OCI-LY7 (cell line): ENCODE measurements around the gene RORC. TPM values are rescaled to one million over a fixed set of nuclear protein-coding genes. Genes with fewer than 3 reads are reported as not detected.

Experiments
- BruUV-seq: library from RNA; stranded (reverse); fragments of 400-500 nt; replicated peaks from 2 replicates; lab custom pipeline; 2021; lab: Mats Ljungman, UMichigan
- CTCF ChIA-PET: fragments of 300-600 bp; sonication (Branson Sonifier 250); formaldehyde crosslinking; loops from one replicate; lab custom pipeline; 2022; ENCODE audit warnings: antibody characterized with exemption; ENCODE audit not compliant: unreplicated experiment; lab: Charles Lee
- POLR2A ChIA-PET: fragments of 300-600 bp; sonication (Branson Sonifier 250); formaldehyde crosslinking; loops from one replicate; lab custom pipeline; 2022; ENCODE audit warnings: antibody characterized with exemption; lab: Charles Lee
- DNase-seq: peaks from one replicate; pipeline ENCODE4 v3.0.0-alpha.2; 2015; ENCODE audit warnings: low spot score
- H2AFZ ChIP-seq: fragments of 200-600 bp; sonication (generic), shearing (Covaris generic); 2 replicates; pipeline ENCODE4 v1.6.1; 2014; ENCODE audit warnings: mild to moderate bottlenecking, antibody characterized with exemption, low read length, moderate library complexity
- H3K27ac ChIP-seq: fragments of 200-600 bp; sonication (generic); 2 replicates; pipeline ENCODE4 v1.5.1; 2014; ENCODE audit warnings: mixed run types, low read depth, mild to moderate bottlenecking, moderate library complexity, low read length, inconsistent platforms; ENCODE audit not compliant: poor library complexity, severe bottlenecking
- H3K36me3 ChIP-seq: fragments of 200-600 bp; sonication (generic); 2 replicates; pipeline ENCODE4 v1.6.1; 2014; ENCODE audit warnings: mild to moderate bottlenecking, antibody characterized with exemption, low read length, moderate library complexity, mixed read lengths; ENCODE audit not compliant: insufficient read depth
- H3K4me1 ChIP-seq: fragments of 200-600 bp; sonication (generic); 2 replicates; pipeline ENCODE4 v1.5.1; 2014; ENCODE audit warnings: mild to moderate bottlenecking, low read length; ENCODE audit not compliant: insufficient read depth, poor library complexity, severe bottlenecking
- H3K4me2 ChIP-seq: fragments of 200-600 bp; sonication (generic); 2 replicates; pipeline ENCODE4 v1.6.1; 2014; ENCODE audit warnings: mild to moderate bottlenecking, low read length
- H3K4me3 ChIP-seq: fragments of 200-600 bp; sonication (generic); 2 replicates; pipeline ENCODE4 v1.5.1; 2014; ENCODE audit warnings: mild to moderate bottlenecking, low read depth, low read length; ENCODE audit not compliant: poor library complexity, severe bottlenecking
- H3K79me2 ChIP-seq: fragments of 200-600 bp; sonication (generic); 2 replicates; pipeline ENCODE4 v1.6.1; 2016; ENCODE audit warnings: low read depth, mild to moderate bottlenecking, low read length, moderate library complexity, mixed read lengths; ENCODE audit not compliant: insufficient read depth
- H3K9me2 ChIP-seq: fragments of 200-600 bp; sonication (generic); 2 replicates; pipeline ENCODE4 v1.6.1; 2016; ENCODE audit warnings: mild to moderate bottlenecking, low read length, mixed read lengths; ENCODE audit not compliant: insufficient read depth
- H3K9me3 ChIP-seq: fragments of 200-600 bp; sonication (generic); 2 replicates; pipeline ENCODE4 v1.6.1; 2014; ENCODE audit warnings: mild to moderate bottlenecking, mixed run types, low read length, mixed read lengths
- H4K20me1 ChIP-seq: fragments of 200-600 bp; sonication (generic); 2 replicates; pipeline ENCODE4 v1.6.1; 2014; ENCODE audit warnings: mild to moderate bottlenecking, antibody characterized with exemption, low read length, moderate library complexity, mixed read lengths; ENCODE audit not compliant: insufficient read depth
- CTCF ChIP-seq: fragments of 200-600 bp; sonication (generic); conservative IDR thresholded peaks from 2 replicates; pipeline ENCODE4 v1.5.1; 2014; ENCODE audit warnings: mild to moderate bottlenecking, antibody characterized with exemption, low read length, moderate library complexity, mixed read lengths
- EZH2phosphoT487 ChIP-seq: fragments of 200-600 bp; sonication (generic); IDR thresholded peaks from 2 replicates; pipeline ENCODE4 v1.6.1; 2018; ENCODE audit warnings: low read depth, borderline replicate concordance, mild to moderate bottlenecking, mixed run types, antibody characterized with exemption, low read length, moderate library complexity, mixed read lengths
- intact Hi-C: fragments of 100-400 bp; cut with micrococcal nuclease; formaldehyde crosslinking; loops from one replicate; pipeline ENCODE4 v1.10.0; 2022; ENCODE audit not compliant: unreplicated experiment
- total RNA-seq, 2 experiments: library from RNA; depleted of rRNA in 1 of 2; stranded (reverse); fragments of >200 nt in 1 of 2; shearing (Covaris generic) in 1 of 2; gene quantifications; 2 replicates each; pipeline ENCODE4 v1.2.3, GENCODE V29; 2014 to 2022

Gene RORC
- total RNA-seq, 2 experiments from 2014 or later = not detected

GRCh38 chr1:151867765-151868411 is 36.3 kb upstream of the RORC start:
- Histone ChIP-seq H3K9me2 (no peaks in the 10 kb centered on the region), H3K4me2 (no peak overlapping the region), H3K27ac (no peak overlapping the region), H3K36me3 (no peaks in the 10 kb centered on the region), H3K79me2 (no peaks in the 10 kb centered on the region), H2AFZ (no peak overlapping the region), H4K20me1 (no peaks in the 10 kb centered on the region), H3K9me3 (no peaks in the 10 kb centered on the region), H3K4me3 (no peak overlapping the region), H3K4me1 (no peaks in the 10 kb centered on the region)
- no TSS peak for BruUV-seq
- POLR2A ChIA-PET = no interaction called here
- intact Hi-C loops = no loop called here
- no peak for DNase-seq
- CTCF ChIA-PET = no interaction called here
- TF ChIP-seq EZH2phosphoT487 = no peak
- TF ChIP-seq CTCF = no peak

- ChIA-PET POLR2A (no interaction called here), CTCF (no interaction called here)
- intact Hi-C loops = no loop called here
- H3K4me1 ChIP-seq = no peaks in the 10 kb centered on the region
- no peak overlapping the region for H3K4me2 ChIP-seq
- no peaks in the 10 kb centered on the region for H3K9me2 ChIP-seq
- TF ChIP-seq EZH2phosphoT487 = no peak
- TF ChIP-seq CTCF = no peak
- BruUV-seq = no TSS peak
- no peak for DNase-seq
- H3K36me3 ChIP-seq = no peaks in the 10 kb centered on the region
- no peak overlapping the region for H2AFZ ChIP-seq
- H3K4me3 ChIP-seq = no peak overlapping the region
- H3K79me2 ChIP-seq = no peaks in the 10 kb centered on the region
- H4K20me1 ChIP-seq = no peaks in the 10 kb centered on the region
- H3K27ac ChIP-seq = no peak overlapping the region
- H3K9me3 ChIP-seq = no peaks in the 10 kb centered on the region
These were observed 35.7 kb upstream of the RORC start for GRCh38 chr1:151867321-151867720.

- no peaks in the 10 kb centered on the region for H3K9me2 ChIP-seq
- intact Hi-C loops = no loop called here
- ChIA-PET POLR2A (no interaction called here), CTCF (no interaction called here)
- H3K27ac ChIP-seq = no peak overlapping the region
- H4K20me1 ChIP-seq = no peaks in the 10 kb centered on the region
- peaks cover 8% of the 10 kb centered on the region for H3K4me1 ChIP-seq
- BruUV-seq = no TSS peak
- no peaks in the 10 kb centered on the region for H3K36me3 ChIP-seq
- H2AFZ ChIP-seq = no peak overlapping the region
- TF ChIP-seq EZH2phosphoT487 (no peak), CTCF (no peak)
- no peaks in the 10 kb centered on the region for H3K9me3 ChIP-seq
- H3K4me3 ChIP-seq = no peak overlapping the region
- no peak overlapping the region for H3K4me2 ChIP-seq
- H3K79me2 ChIP-seq = no peaks in the 10 kb centered on the region
- DNase-seq = no peak
These were observed 32.8 kb upstream of the RORC start for GRCh38 chr1:151864411-151864810.
